KBM-7 (cell line): ENCODE results near the gene CDC42EP5.
"Not testable (repeated sequence)": the region's sequence is repeated elsewhere in the genome, so short reads cannot be mapped to it uniquely, and the experiment has no call there.

Experiments
- DNase-seq: peaks from one replicate; pipeline ENCODE4 v3.0.0-alpha.2; 2015
- in situ Hi-C: fragments of 300-500 bp; cut with MboI; formaldehyde crosslinking; loops from 2 replicates; pipeline ENCODE4 v1.14.3; 2020; ENCODE audit warnings: low sequenced_read_pairs, low pct_unique_long_range_greater_than_20kb, mixed read lengths

The CDC42EP5 gene

GRCh38 chr19:54493967-54494585 lies 21.0 kb upstream of the CDC42EP5 start:
- DNase-seq: no peak
- in situ Hi-C loops: loop anchor here (25.0 kb wide), 1 partner anchor 368 kb away; the partner anchor contains the start of genes FCAR and KIR3DL2

- DNase-seq: not testable (repeated sequence)
Observed at GRCh38 chr19:54493056-54493455, 20.0 kb upstream of the CDC42EP5 start.

GRCh38 chr19:54492568-54492967 lies 19.5 kb upstream of the CDC42EP5 start:
- DNase-seq: no peak
- in situ Hi-C loops: loop anchor here (25.0 kb wide), 1 partner anchor 370 kb away; the partner anchor contains the start of genes FCAR and KIR3DL2

More at GRCh38 chr19:54493056-54493455, 20.0 kb upstream of the CDC42EP5 start:
- in situ Hi-C loops: loop anchor here (25.0 kb wide), 1 partner anchor 369 kb away; the partner anchor contains the start of genes FCAR and KIR3DL2

GRCh38 chr19:54489766-54490165 lies 16.7 kb upstream of the CDC42EP5 start:
- in situ Hi-C loops: loop anchor here (25.0 kb wide), 1 partner anchor 373 kb away; the partner anchor contains the start of genes FCAR and KIR3DL2
- DNase-seq: no peak

- in situ Hi-C loops: loop anchor here (25.0 kb wide), 1 partner anchor 373 kb away; the partner anchor contains the start of genes FCAR and KIR3DL2
- no peak for DNase-seq
Observed at GRCh38 chr19:54489341-54489740, 16.2 kb upstream of the CDC42EP5 start.

- no peak for DNase-seq
- in situ Hi-C loops: loop anchor here (25.0 kb wide), 1 partner anchor 376 kb away; the partner anchor contains the start of genes FCAR and KIR3DL2
Observed at GRCh38 chr19:54485851-54486250, 12.8 kb upstream of the CDC42EP5 start.

GRCh38 chr19:54484451-54484850 lies 11.4 kb upstream of the CDC42EP5 start:
- in situ Hi-C loops: loop anchor here (25.0 kb wide), 1 partner anchor 378 kb away; the partner anchor contains the start of genes FCAR and KIR3DL2
- no peak for DNase-seq

GRCh38 chr19:54482889-54483288 lies 9.8 kb upstream of the CDC42EP5 start:
- DNase-seq: peak; percentile 60
- in situ Hi-C loops: loop anchor here (25.0 kb wide), 1 partner anchor 379 kb away; the partner anchor contains the start of genes FCAR and KIR3DL2

GRCh38 chr19:54481326-54481930 lies 8.3 kb upstream of the CDC42EP5 start:
- peak; percentile 67 for DNase-seq
- in situ Hi-C loops: loop anchor here (25.0 kb wide), 1 partner anchor 381 kb away; the partner anchor contains the start of genes FCAR and KIR3DL2

GRCh38 chr19:54480051-54480450 lies 7.0 kb upstream of the CDC42EP5 start:
- peak; percentile 51 for DNase-seq
- in situ Hi-C loops: loop anchor here (25.0 kb wide), 1 partner anchor 382 kb away; the partner anchor contains the start of genes FCAR and KIR3DL2

GRCh38 chr19:54478677-54479266 lies 5.7 kb upstream of the CDC42EP5 start:
- peak; percentile 68 for DNase-seq
- in situ Hi-C loops: loop anchor here (25.0 kb wide), 1 partner anchor 384 kb away; the partner anchor contains the start of genes FCAR and KIR3DL2

- DNase-seq: no peak
- in situ Hi-C loops: loop anchor here (25.0 kb wide), 1 partner anchor 385 kb away; the partner anchor contains the start of genes FCAR and KIR3DL2
Observed at GRCh38 chr19:54477650-54478049, 4.6 kb upstream of the CDC42EP5 start.

- DNase-seq: no peak
- in situ Hi-C loops: loop anchor here (25.0 kb wide), 1 partner anchor 387 kb away; the partner anchor contains the start of genes FCAR and KIR3DL2
Observed at GRCh38 chr19:54475706-54476105, 2.6 kb upstream of the CDC42EP5 start.

GRCh38 chr19:54473892-54474372 lies 836 bp upstream of the CDC42EP5 start:
- no peak for DNase-seq
- in situ Hi-C loops: no loop called here

GRCh38 chr19:54470991-54471782 lies 1.9 kb downstream of the CDC42EP5 start:
- no peak for DNase-seq
- in situ Hi-C loops: no loop called here

- in situ Hi-C loops: no loop called here
- DNase-seq: no peak
Observed at GRCh38 chr19:54470276-54470887, 2.7 kb downstream of the CDC42EP5 start.

- no peak for DNase-seq
- in situ Hi-C loops: no loop called here
Observed at GRCh38 chr19:54469496-54469934, 3.6 kb downstream of the CDC42EP5 start.

GRCh38 chr19:54466110-54466480 lies 7.0 kb downstream of the CDC42EP5 start:
- DNase-seq, in situ Hi-C loops: not testable (repeated sequence)
